Measurements from ENCODE around the gene CKMT1B.
"Not testable (repeated sequence)": the region's sequence is repeated elsewhere in the genome, so short reads cannot be mapped to it uniquely, and the experiment has no call there.

The CKMT1B gene

DNA sequence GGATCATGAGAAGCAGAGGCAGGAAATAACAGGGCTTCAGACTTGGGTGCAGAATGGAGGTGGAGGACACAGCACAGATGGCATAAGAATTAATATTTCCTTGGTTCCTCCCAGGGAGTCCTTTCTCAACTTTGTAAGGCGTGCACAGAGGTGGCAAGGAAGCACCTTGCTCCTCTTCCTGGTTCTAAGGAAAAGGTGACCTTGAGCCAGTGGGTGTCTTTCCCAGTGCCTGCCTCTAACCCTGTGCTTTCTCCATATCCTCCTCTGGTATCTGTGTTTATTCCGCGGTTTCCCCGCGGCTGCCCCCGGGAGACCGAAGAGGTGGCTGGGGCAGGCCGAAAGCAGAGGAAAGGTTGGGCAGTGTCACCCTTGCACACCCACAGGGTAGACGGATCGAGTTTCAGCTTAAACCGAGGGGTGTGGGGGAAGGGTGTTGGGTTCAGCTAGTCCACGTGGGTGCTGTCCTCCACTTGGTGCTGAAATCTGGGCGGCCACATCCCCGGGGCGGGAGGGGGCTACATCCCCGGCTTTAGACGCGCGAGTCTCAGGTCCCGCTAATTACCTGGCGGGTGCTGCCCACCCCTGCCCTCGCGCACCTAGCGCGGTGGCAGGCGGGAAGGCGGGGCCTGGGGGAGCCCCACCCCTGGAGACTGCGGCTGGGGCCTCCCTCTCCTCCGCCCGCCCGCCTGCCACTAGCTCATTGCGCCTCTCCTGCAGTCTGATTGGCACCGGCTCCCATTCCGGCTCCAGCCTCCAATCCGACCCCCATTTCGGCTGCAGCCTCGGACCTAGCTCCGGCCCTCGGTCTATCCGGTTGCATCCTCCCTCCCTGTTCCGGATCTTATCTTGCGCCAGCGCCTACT, at the start of gene CKMT1B:
TSS of gene CKMT1B (plus strand) at position 700 of the 863 bp plus-strand sequence. CDS start 192 bp downstream, outside the sequence.
- not testable (repeated sequence) for DNase-seq

GRCh38 chr15:43544266-43544665, 49.6 kb upstream of the CKMT1B start:
- no peak for DNase-seq

- DNase-seq = no peak
Measured at GRCh38 chr15:43545426-43545825, 48.4 kb upstream of the CKMT1B start.

DNA sequence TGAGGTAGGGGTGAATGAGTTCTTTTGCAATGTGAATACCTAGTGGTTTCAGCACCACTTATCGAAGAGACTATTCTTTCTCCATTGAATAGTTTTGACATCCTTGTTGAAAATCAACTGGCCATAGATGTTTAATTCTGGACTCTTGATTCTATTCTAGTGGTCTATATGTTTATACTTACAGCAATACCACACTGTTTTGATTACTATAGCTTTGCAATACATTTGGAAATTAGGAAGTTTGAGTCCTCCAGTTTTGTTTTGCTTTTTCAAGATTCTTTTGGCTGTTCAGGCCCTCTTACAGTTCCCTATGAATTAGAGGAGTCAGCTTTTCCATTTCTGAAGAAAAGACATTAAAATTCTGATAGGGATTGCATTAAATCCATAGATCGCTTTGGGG, 46.3 kb upstream of the CKMT1B start:
- DNase-seq = no peak

- no peak for DNase-seq
Measured at GRCh38 chr15:43550527-43551363, 43.1 kb upstream of the CKMT1B start.

- DNase-seq = no peak
Measured at GRCh38 chr15:43552256-43552655, 41.6 kb upstream of the CKMT1B start.

DNA sequence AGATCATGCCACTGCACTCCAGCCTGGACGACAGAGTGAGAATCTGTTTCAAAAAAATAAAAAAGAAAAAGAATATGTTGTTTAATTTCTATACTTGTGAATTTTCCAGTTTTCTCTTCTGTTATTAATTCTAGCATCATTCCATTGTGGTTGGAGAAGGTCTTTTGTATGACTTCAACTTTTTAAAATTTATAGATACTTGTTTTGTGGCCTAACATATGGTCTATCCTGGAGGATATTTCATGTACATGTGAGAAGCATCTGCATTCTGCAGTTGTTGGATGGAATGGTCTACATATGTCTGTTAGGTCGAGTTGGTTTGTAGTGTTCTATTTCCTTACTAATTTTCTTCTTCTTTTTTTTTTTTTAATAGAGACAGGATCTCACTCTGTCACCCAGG, 40.8 kb upstream of the CKMT1B start:
- DNase-seq = no peak

GRCh38 chr15:43562753-43563152, 31.1 kb upstream of the CKMT1B start:
- DNase-seq = not testable (repeated sequence)

- DNase-seq = not testable (repeated sequence)
Measured at GRCh38 chr15:43563793-43564192, 30.0 kb upstream of the CKMT1B start.

DNA sequence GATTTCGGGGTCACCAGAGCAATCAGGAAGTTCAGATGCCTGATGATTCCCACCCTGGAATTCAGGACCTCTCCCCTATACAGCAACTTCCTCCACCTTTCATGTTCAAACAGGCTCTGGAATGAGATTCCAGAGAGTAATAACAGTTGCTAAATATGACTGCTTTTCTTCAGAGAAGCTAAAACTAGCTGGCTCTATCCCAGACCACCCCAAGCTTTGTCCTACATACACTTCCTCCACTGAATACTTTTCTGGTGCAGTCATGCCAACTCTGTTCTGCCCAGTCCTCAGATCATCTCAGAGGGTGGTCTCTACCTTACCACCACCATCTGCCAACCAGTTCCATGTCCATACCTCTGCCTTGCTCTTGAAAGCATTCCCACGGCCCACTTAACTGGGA, 27.2 kb upstream of the CKMT1B start:
- not testable (repeated sequence) for DNase-seq

GRCh38 chr15:43574607-43575006, 19.2 kb upstream of the CKMT1B start:
- DNase-seq = not testable (repeated sequence)

DNA sequence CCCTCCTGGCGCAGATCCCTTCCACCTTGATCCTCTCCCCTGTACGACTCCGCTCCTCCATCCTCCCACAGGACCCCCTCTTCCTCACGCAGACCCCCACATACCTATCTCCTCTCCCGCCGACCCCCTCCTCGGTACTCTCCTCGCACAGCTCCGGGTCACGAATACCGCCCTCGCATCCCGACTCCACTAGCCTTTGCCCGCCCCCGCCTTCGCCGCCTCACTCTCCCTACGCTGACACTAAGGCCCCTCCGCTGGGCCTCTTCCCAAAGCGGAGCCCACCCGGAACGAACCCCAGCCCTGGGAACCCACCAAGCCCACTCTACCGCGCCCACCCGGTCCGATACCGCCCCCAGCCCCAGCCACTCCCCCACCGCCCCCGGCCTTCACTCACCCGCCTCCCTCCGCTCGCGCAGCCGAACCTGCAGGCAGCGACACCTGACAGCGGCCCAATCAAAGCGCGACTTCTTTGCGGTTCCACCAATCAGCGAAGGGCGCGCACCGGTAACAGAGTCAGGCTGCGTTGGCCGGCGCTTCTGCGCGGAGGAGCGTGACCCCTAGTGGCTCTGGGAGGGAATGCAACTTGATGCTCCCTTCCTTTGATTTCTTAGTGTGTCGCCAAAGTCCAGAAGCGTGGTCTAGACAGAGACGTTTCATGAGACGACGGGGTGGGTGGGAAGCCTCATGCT, 3.9 kb upstream of the CKMT1B start, which contains the start of gene PPIP5K1:
TSS of gene PPIP5K1 (minus strand) at position 431 of the 689 bp plus-strand sequence. CDS start 5,704 bp downstream, outside the sequence.
- DNase-seq = not testable (repeated sequence)

DNA sequence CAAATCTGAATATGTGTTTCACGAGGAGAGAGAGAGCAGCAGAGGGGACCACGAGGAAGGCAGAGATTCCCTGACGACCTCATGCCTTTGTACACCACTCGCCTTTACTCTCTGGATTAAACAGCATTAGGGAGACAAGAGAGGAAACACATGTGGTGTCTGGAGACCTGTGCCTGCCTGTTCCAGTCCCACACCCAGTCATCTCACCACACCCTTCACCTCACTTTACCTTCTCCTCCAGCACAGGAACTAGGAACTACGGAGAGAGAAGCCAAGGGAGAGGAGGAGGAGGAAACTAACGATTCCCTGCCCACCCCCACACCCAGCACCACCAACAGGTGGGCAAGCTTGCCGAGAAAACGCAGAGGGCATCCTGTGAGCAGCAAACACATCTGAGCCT, 986 bp upstream of the CKMT1B start:
- not testable (repeated sequence) for DNase-seq

- DNase-seq = not testable (repeated sequence)
Measured at GRCh38 chr15:43599131-43599530, 5.3 kb downstream of the CKMT1B start.

DNA sequence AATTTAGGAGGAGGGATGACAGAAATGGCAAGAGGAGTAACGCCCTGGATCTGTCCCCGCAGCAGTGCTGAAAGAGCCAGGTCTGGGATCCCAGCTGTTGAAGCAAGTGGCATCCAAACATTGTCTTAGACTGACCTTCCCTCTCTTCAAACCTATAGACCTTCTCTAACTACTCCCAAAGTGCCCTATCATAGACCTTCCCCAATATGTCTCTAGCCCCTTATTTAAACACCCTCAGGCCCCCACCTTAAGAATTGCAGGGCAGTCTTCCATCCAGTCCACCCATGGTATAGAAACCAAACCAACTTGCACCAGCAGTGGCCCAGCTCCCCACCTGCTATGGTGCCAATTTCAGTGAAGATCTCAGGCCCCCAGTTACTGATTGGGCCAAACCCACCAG, 6.4 kb downstream of the CKMT1B start:
- DNase-seq = not testable (repeated sequence)

DNA sequence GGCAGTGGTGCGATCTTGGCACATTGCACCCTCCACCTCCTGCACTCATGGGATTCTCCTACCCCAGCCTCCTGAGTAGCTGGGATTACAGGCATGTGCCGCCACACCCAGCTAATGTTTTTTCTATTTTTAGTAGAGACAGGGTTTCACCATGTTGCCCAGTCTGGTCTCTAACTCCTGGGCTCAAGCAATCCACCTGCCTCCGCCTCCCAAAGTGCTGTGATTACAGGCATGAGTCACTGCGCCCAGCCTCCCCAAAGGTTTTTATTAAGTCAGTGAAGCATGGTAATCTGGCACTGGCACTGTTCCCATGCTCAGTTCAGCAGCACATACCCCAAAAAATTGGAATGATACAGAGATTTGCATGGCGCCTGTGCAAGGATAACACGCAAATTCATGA, 8.4 kb downstream of the CKMT1B start:
- not testable (repeated sequence) for DNase-seq

DNA sequence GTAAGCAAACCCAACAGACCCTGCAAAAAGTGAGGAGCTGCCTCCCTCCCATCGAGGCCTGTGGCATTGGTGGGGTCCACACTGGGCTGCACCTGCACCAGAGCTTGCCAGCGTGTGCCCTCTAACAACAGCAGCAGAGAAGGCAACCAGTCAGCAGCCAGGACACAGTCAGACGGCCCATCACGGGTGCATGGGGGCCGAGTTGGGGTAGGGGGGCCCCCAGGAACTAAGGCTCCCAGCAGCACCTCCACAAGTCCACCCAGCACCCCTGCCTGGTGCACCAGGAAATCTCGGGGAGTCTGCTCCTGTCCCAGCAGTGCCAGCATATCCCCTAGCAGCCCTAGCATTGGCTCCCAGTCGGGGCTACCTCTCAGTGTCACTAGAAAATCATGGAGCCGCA, 23.9 kb downstream of the CKMT1B start:
- DNase-seq = not testable (repeated sequence)

GRCh38 chr15:43618700-43619099, 24.9 kb downstream of the CKMT1B start, which contains the start of gene STRC:
STRC (minus strand) TSS chr15:43618800; CDS start chr15:43618722, 78 bp downstream.
- not testable (repeated sequence) for DNase-seq

DNA sequence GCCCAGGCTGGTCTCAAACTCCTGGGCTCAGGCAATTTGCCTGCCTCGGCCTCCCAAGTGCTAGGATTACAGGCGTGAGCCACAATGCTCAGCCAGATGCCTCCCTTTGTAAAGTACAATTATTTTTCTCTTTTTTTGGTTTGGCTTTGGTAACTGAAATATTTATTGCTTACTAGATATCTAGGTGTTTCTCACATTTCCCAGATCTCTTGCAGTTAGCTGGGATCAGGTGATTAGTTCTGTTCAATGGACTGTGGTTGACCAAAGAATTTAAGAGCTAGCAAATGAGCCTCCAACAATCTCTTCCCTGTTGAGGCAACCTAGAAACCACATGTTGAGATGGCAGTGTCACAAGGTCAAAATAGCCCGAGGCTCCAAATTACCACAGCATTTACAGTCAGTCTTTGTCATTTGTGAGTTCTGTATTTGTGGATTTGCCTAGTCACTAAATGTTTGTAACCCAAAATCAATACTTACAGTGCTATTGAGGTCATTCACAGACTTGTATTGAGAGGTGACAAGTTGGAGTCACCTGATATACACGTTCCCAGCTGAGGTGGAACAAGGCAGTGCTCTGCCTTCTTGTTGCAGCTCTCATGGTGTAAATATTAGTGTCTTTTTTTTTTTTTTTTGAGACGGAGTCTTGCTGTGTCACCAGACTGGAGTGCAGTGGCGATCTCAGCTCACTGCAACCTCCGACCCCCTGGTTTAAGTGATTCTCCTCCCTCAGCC, 28.4 kb downstream of the CKMT1B start:
- not testable (repeated sequence) for DNase-seq

- DNase-seq = no peak
Measured at GRCh38 chr15:43625106-43625505, 31.3 kb downstream of the CKMT1B start.

DNA sequence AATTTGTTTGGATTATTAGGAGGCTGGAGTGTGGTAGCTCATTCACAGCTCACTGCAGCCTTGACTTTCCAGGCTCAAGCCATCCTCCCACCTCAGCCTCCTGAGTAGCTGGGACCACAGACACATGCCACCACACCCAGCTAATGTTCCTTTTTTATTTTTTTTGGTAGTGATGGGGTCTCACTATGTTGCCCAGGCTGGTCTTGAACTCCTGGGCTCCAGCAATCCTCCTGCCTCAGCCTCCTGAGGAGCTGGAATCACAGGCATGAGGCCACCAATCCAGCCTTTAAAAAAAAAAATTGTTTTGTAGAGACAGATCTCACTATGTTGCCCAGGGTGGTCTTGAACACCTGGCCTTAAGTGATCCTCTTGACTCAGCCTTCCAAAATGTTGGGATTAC, 33.1 kb downstream of the CKMT1B start:
- DNase-seq = not testable (repeated sequence)
